ENCODE measurements around the gene SUMO2.

DNA sequence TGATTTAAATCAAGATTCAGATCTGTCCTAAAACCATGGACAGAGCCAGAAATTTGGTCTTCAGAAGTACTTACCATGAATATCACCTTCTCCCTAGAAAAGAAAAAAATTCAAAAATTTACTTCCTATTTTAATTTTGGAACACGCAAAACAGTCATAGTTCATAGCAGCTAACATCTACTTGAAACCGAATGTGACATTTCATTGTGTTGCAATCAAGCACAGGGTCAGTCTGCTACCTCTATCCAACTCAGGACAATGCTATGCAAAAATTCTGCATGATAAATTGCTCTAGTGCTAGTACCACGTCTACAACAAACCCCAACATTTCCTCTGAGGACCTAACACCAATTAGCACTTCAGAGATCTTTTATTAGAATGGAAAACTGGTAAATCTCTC is 36.2 kb downstream of the SUMO2 start:
- TF ChIP-seq, protein P1, sequence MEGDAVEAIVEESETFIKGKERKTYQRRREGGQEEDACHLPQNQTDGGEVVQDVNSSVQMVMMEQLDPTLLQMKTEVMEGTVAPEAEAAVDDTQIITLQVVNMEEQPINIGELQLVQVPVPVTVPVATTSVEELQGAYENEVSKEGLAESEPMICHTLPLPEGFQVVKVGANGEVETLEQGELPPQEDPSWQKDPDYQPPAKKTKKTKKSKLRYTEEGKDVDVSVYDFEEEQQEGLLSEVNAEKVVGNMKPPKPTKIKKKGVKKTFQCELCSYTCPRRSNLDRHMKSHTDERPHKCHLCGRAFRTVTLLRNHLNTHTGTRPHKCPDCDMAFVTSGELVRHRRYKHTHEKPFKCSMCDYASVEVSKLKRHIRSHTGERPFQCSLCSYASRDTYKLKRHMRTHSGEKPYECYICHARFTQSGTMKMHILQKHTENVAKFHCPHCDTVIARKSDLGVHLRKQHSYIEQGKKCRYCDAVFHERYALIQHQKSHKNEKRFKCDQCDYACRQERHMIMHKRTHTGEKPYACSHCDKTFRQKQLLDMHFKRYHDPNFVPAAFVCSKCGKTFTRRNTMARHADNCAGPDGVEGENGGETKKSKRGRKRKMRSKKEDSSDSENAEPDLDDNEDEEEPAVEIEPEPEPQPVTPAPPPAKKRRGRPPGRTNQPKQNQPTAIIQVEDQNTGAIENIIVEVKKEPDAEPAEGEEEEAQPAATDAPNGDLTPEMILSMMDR (IDR thresholded peaks at IDR 0.05; ENCODE audit: insufficient read depth, low read depth, low read length): no peak
- TF ChIP-seq EZH2 (IDR thresholded peaks at IDR 0.05; ENCODE audit: insufficient read depth, low read length): no peak
